ENCODE data around the gene CAPRIN2. TPM values are rescaled to one million over a fixed set of nuclear protein-coding genes. Genes with fewer than 3 reads are reported as not detected.
A peak's percentile ranks its signal among the peaks of the same experiment; 100 is the strongest.

Gene CAPRIN2
- total and polyA plus RNA-seq, 2 of the 8 experiments (the other 6 are each of a cell fraction or from before 2014, with no cell fraction given), result 24.8 to 52.0 TPM

- no peak overlapping the region for H3K4me3 ChIP-seq (ENCODE audit: extremely low read depth in 1 of 4, insufficient read depth in 2 of 4, low read depth in 3 of 4, low read length in 4 of 4)
- H4K8ac ChIP-seq (ENCODE audit: extremely low read depth, insufficient read depth, low read length), result no peak overlapping the region
- H3K9me3 ChIP-seq (ENCODE audit: insufficient read depth in 2 of 2, low read depth in 1 of 2, low read length in 1 of 2), result no peaks in the 10 kb centered on the region
- H2BK20ac ChIP-seq (ENCODE audit: low read length), result no peak overlapping the region
- no peak for TF ChIP-seq RXRA (IDR thresholded peaks at IDR 0.05; ENCODE audit: insufficient read depth, low read depth, low read length)
- no peak for TF ChIP-seq PHF8 (conservative IDR thresholded peaks at IDR 0.05; ENCODE audit: low read depth, low read length)
- no peak for TF ChIP-seq GABPA (IDR thresholded peaks at IDR 0.05; ENCODE audit: borderline replicate concordance, insufficient read depth, low read length)
- no peak for TF ChIP-seq ZNF274 (IDR thresholded peaks at IDR 0.05; ENCODE audit: borderline replicate concordance, extremely low read depth, low read length)
- TF ChIP-seq YY1 (IDR thresholded peaks at IDR 0.05; ENCODE audit: low read depth, low read length), result no peak
- no peak for TF ChIP-seq CTBP2 (IDR thresholded peaks at IDR 0.05; ENCODE audit: borderline replicate concordance, insufficient read depth, insufficient read length, low read length)
- TF ChIP-seq SP4 (IDR thresholded peaks at IDR 0.05; ENCODE audit: low read length), result no peak
- no peak overlapping the region for H3K4ac ChIP-seq (replicated peaks; ENCODE audit: insufficient read length, low read depth, low read length)
- no peak overlapping the region for H3K27ac ChIP-seq (ENCODE audit: low read depth, low read length)
- ChIA-PET CTCF (ENCODE audit: partially characterized antibody) (interaction anchor here (1.9 to 2.2 kb wide), 2 partner anchors 26 to 44 kb away, joined by 8 to 13 read pairs; no protein-coding TSS in a partner anchor), POLR2A (ENCODE audit: partially characterized antibody) (interaction anchor here (0.9 kb wide), 2 partner anchors 8 to 43 kb away, joined by 3 to 4 read pairs; partner anchors contain the start of gene CAPRIN2)
- H3K79me2 ChIP-seq (ENCODE audit: control insufficient read depth in 1 of 2, insufficient read depth in 2 of 2, low read length in 2 of 2), result no peaks in the 10 kb centered on the region
- H3K18ac ChIP-seq (ENCODE audit: extremely low read depth, low read length), result no peak overlapping the region
- H4K5ac ChIP-seq (ENCODE audit: insufficient read length, low read depth, low read length), result no peak overlapping the region
- no peak overlapping the region for H3K23ac ChIP-seq (ENCODE audit: insufficient read length)
- no peak overlapping the region for H2BK5ac ChIP-seq (ENCODE audit: low read depth, low read length)
- 85% methylated on average over 4 of the region's 4 CpGs; no CpG with 5 or more reads in 1 of the 2 experiments for WGBS, 2 experiments (ENCODE audit: extremely low coverage in 1 of 2, insufficient coverage in 1 of 2, insufficient read length in 1 of 2, insufficient replicate concordance in 2 of 2, low coverage in 1 of 2, low lambda C conversion rate in 2 of 2, missing lambda C conversion rate in 1 of 2)
- FAIRE-seq (no peak), DNase-seq (ENCODE audit: low read depth in 1 of 2, low spot score in 2 of 2) (no peak)
- H3K14ac ChIP-seq (ENCODE audit: insufficient read length), result no peak overlapping the region
- peak overlapping the region in 1 of 2 experiments; percentile 77; a peak in 1 of 4 replicates for H3K4me2 ChIP-seq (ENCODE audit: insufficient read depth in 1 of 2, low read depth in 2 of 2, low read length in 2 of 2)
- H3K4me1 ChIP-seq (replicated peaks in 1 of 4; ENCODE audit: control insufficient read depth in 3 of 4, insufficient read depth in 4 of 4, low read length in 3 of 4), result peaks cover 10 to 22% (median 15%) of the 10 kb centered on the region in 4 experiments
- H2BK120ac ChIP-seq (replicated peaks; ENCODE audit: low read depth, low read length), result no peak overlapping the region
- H3K79me1 ChIP-seq (ENCODE audit: low read depth, low read length), result no peaks in the 10 kb centered on the region
- no peak overlapping the region for H2AK5ac ChIP-seq (ENCODE audit: low read depth, low read length)
- no peak overlapping the region for H2AFZ ChIP-seq (ENCODE audit: low read length)
- H3K9ac ChIP-seq (replicated peaks in 1 of 4; ENCODE audit: extremely low read depth in 1 of 4, low read depth in 3 of 4, low read length in 3 of 4), result no peak overlapping the region
- peaks cover 15% of the 10 kb centered on the region for H3K23me2 ChIP-seq (ENCODE audit: low read depth, low read length)
- H3K56ac ChIP-seq (replicated peaks; ENCODE audit: insufficient read length, low read depth, low read length), result no peak overlapping the region
- no peaks in the 10 kb centered on the region for H4K20me1 ChIP-seq (replicated peaks in 1 of 2; ENCODE audit: control insufficient read depth in 1 of 2, insufficient read depth in 2 of 2, low read length in 2 of 2)
- no peak overlapping the region for H2BK12ac ChIP-seq (ENCODE audit: low read depth, low read length)
- H3K36me3 ChIP-seq (ENCODE audit: control insufficient read depth in 2 of 4, insufficient read depth in 4 of 4, low read length in 3 of 4), result peaks cover 0 to 10% (median 2%) of the 10 kb centered on the region in 4 experiments; a peak in 4 of 8 replicates
- no peak overlapping the region for H2BK15ac ChIP-seq (ENCODE audit: low read length)
- peaks cover 0 to 10% (median 4%) of the 10 kb centered on the region in 4 experiments; a peak in 6 of 7 replicates for H3K27me3 ChIP-seq (replicated peaks in 1 of 4; ENCODE audit: control insufficient read depth in 3 of 4, extremely low read depth in 1 of 4, insufficient read depth in 3 of 4, low read length in 3 of 4)
- H4K91ac ChIP-seq (replicated peaks; ENCODE audit: insufficient read length, low read length), result no peak overlapping the region
Measured at GRCh38 chr12:30797689-30798088, 42.9 kb upstream of the CAPRIN2 start.

Measured in H1 (cell line).